ENCODE results near the gene BMP8A. TPM values are rescaled to one million over a fixed set of nuclear protein-coding genes. Genes with fewer than 3 reads are reported as not detected.

BMP8A gene
- total RNA-seq, 1 experiment from 2014 or later: not detected

DNA sequence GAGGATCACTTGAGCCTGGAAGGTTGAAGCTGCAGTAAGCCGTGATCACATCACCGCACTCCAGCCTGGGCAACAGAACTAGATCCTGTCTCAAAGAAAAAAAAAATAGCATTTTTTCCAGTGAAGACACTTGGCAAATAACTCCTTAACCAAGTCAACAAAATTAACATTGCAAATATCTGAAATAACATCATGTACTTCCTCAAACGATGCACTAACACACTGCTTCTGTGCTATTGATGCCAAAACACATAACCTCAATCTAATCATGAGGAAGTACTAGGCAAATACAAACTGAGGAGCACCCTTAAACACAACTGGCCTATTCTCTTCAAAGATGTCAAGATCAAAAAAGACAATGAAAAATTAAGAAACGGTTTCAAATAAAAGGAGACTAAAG is 52.9 kb downstream of the BMP8A start:
- POLR2A ChIA-PET: no interaction called here
- Mint-ChIP-seq H3K36me3 (ENCODE audit: insufficient read depth, unreplicated experiment) (peaks cover 64% of the 10 kb centered on the region), H3K27ac (ENCODE audit: low read depth, unreplicated experiment) (no peak overlapping the region), H3K4me1 (ENCODE audit: insufficient read depth, unreplicated experiment) (peaks cover 6% of the 10 kb centered on the region), H3K27me3 (ENCODE audit: insufficient read depth, unreplicated experiment) (no peaks in the 10 kb centered on the region), H3K4me3 (ENCODE audit: unreplicated experiment) (no peak overlapping the region), H3K9me3 (ENCODE audit: unreplicated experiment) (no peaks in the 10 kb centered on the region)
- TF ChIP-seq, protein P1, sequence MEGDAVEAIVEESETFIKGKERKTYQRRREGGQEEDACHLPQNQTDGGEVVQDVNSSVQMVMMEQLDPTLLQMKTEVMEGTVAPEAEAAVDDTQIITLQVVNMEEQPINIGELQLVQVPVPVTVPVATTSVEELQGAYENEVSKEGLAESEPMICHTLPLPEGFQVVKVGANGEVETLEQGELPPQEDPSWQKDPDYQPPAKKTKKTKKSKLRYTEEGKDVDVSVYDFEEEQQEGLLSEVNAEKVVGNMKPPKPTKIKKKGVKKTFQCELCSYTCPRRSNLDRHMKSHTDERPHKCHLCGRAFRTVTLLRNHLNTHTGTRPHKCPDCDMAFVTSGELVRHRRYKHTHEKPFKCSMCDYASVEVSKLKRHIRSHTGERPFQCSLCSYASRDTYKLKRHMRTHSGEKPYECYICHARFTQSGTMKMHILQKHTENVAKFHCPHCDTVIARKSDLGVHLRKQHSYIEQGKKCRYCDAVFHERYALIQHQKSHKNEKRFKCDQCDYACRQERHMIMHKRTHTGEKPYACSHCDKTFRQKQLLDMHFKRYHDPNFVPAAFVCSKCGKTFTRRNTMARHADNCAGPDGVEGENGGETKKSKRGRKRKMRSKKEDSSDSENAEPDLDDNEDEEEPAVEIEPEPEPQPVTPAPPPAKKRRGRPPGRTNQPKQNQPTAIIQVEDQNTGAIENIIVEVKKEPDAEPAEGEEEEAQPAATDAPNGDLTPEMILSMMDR (IDR thresholded peaks at IDR 0.05; ENCODE audit: unreplicated experiment): no peak
- intact Hi-C loops (cut with micrococcal nuclease): no loop called here
- CTCF ChIA-PET: interaction anchor here (1.2 kb wide), 1 partner anchor 19 kb away, joined by 3 read pairs; no protein-coding TSS in a partner anchor
- BruUV-seq (replicated peaks): no TSS peak
- DNase-seq (ENCODE audit: unreplicated experiment): no peak

DNA sequence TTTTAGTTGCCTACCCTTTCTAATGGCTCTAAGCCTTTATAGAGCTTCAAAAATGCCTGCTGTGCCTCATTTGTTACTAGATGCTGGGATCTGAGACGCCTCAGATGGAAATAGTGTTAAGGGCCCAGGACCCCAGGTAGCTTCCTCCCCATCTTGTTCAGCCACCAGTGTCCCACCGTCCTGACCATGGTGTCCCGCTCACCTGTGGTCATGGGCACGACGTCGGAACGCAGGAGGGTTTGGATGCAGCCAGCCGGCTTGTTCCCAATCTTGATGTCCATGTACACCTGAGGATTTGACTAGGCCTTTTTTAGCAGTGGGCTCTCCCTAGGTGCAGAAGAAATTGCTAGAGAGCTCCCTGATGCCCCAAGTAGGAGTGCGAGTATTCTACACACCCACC is 54.1 kb downstream of the BMP8A start:
- Mint-ChIP-seq H3K4me3 (ENCODE audit: unreplicated experiment) (no peak overlapping the region), H3K4me1 (ENCODE audit: insufficient read depth, unreplicated experiment) (peaks cover under 1% of the 10 kb centered on the region), H3K9me3 (ENCODE audit: unreplicated experiment) (no peaks in the 10 kb centered on the region), H3K27me3 (ENCODE audit: insufficient read depth, unreplicated experiment) (no peaks in the 10 kb centered on the region), H3K36me3 (ENCODE audit: insufficient read depth, unreplicated experiment) (peaks cover 68% of the 10 kb centered on the region), H3K27ac (ENCODE audit: low read depth, unreplicated experiment) (no peak overlapping the region)
- ChIA-PET POLR2A (interaction anchor here (1.5 kb wide), 1 partner anchor 10 kb away, joined by 3 read pairs; no protein-coding TSS in a partner anchor), CTCF (interaction anchor here (0.6 kb wide), 1 partner anchor 76 kb away, joined by 3 read pairs; no protein-coding TSS in a partner anchor)
- intact Hi-C loops (cut with micrococcal nuclease): no loop called here
- no TSS peak for BruUV-seq (replicated peaks)
- no peak for DNase-seq (ENCODE audit: unreplicated experiment)
- TF ChIP-seq, protein P1 (IDR thresholded peaks at IDR 0.05; ENCODE audit: unreplicated experiment): no peak

DNA sequence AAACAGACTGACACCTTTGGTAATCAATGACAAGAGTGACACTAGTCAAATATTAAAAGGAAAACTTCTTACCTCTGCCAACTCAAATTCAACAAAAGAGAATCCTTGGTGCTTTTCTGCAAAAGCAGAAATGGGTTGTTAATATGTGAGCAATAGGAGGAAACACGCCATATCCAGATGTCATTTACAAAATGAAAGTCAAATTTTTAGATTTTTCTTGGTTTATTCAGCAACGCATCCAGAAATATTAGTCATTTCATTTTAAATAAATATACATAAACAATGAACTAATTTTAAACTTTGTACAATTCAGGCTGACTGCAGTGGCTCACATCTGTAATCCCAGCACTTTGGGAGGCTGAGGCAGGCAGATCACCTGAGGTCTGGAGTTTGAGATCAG is 62.8 kb downstream of the BMP8A start:
- DNase-seq (ENCODE audit: unreplicated experiment): no peak
- TF ChIP-seq, protein P1 (IDR thresholded peaks at IDR 0.05; ENCODE audit: unreplicated experiment): no peak
- no peak overlapping the region for H3K4me3 Mint-ChIP-seq (ENCODE audit: unreplicated experiment)
- intact Hi-C loops (cut with micrococcal nuclease): no loop called here
- H3K9me3 Mint-ChIP-seq (ENCODE audit: unreplicated experiment): no peaks in the 10 kb centered on the region
- H3K36me3 Mint-ChIP-seq (ENCODE audit: insufficient read depth, unreplicated experiment): peaks cover 41% of the 10 kb centered on the region
- H3K27me3 Mint-ChIP-seq (ENCODE audit: insufficient read depth, unreplicated experiment): no peaks in the 10 kb centered on the region
- H3K4me1 Mint-ChIP-seq (ENCODE audit: insufficient read depth, unreplicated experiment): no peaks in the 10 kb centered on the region
- ChIA-PET POLR2A (interaction anchor here (0.7 kb wide), 1 partner anchor 20 kb away, joined by 3 read pairs; no protein-coding TSS in a partner anchor), CTCF (interaction anchor here (0.7 kb wide), 1 partner anchor 295 kb away, joined by 3 read pairs; no protein-coding TSS in a partner anchor)
- BruUV-seq (replicated peaks): no TSS peak
- H3K27ac Mint-ChIP-seq (ENCODE audit: low read depth, unreplicated experiment): no peak overlapping the region

DNA sequence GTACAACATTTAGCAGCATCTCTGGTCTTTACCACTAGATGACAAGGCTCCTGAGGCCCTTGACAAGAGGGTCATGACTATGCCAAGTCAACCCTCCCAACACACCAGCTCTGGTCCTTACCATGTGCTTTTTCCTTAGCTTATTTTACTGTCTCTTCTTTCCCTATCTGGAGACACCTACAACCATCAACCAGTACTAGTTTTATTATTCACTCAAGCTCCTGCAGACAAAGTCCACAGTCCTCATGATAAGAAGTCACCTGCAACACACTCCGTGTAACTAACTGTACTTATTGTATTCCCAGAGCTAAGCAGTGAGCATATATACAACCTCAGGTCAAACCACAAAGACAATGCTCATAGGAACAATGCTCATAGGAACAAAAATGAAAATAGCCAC is 69.8 kb downstream of the BMP8A start:
- Mint-ChIP-seq H3K36me3 (ENCODE audit: insufficient read depth, unreplicated experiment) (peaks cover 86% of the 10 kb centered on the region), H3K27me3 (ENCODE audit: insufficient read depth, unreplicated experiment) (no peaks in the 10 kb centered on the region), H3K9me3 (ENCODE audit: unreplicated experiment) (no peaks in the 10 kb centered on the region), H3K27ac (ENCODE audit: low read depth, unreplicated experiment) (no peak overlapping the region), H3K4me3 (ENCODE audit: unreplicated experiment) (no peak overlapping the region), H3K4me1 (ENCODE audit: insufficient read depth, unreplicated experiment) (no peaks in the 10 kb centered on the region)
- intact Hi-C loops (cut with micrococcal nuclease): no loop called here
- BruUV-seq (replicated peaks): no TSS peak
- no peak for DNase-seq (ENCODE audit: unreplicated experiment)
- ChIA-PET POLR2A (interaction anchor here (3.7 kb wide), 1 partner anchor 13 kb away, joined by 36 read pairs; the partner anchor contains the start of gene PABPC4), CTCF (interaction anchor here (1.0 kb wide), 1 partner anchor 22 kb away, joined by 3 read pairs; no protein-coding TSS in a partner anchor)
- TF ChIP-seq, protein P1 (IDR thresholded peaks at IDR 0.05; ENCODE audit: unreplicated experiment): no peak
